Activated T-helper 17 cell treated with anti-CD3 and anti-CD28 coated beads, Interleukin-2, amount 50 U/mL, for 72 hours (primary cell): Measurements from ENCODE around the gene PGAM5. TPM values are rescaled to one million over a fixed set of nuclear protein-coding genes. Genes with fewer than 3 reads are reported as not detected.

ENCODE experiments used
- ATAC-seq: fragments of 150-1000 bp; cut with Tn5 transposase; replicated peaks from 2 replicates; pipeline ENCODE4 v1.10.0; 2021; ENCODE audit warnings: mild to moderate bottlenecking, moderate library complexity
- H3K27ac Mint-ChIP-seq: one replicate; pipeline ENCODE4 v1.8.0; 2022; ENCODE audit warnings: mixed read lengths
- H3K27me3 Mint-ChIP-seq: one replicate; pipeline ENCODE4 v1.8.0; 2022; ENCODE audit warnings: mixed read lengths
- H3K36me3 Mint-ChIP-seq: one replicate; pipeline ENCODE4 v1.8.0; 2022; ENCODE audit warnings: low read depth, mild to moderate bottlenecking, mixed read lengths
- H3K4me1 Mint-ChIP-seq: one replicate; pipeline ENCODE4 v1.8.0; 2022; ENCODE audit warnings: mixed read lengths
- H3K4me3 Mint-ChIP-seq: one replicate; pipeline ENCODE4 v1.8.0; 2022; ENCODE audit warnings: mild to moderate bottlenecking, mixed read lengths
- H3K9me3 Mint-ChIP-seq: one replicate; pipeline ENCODE4 v1.8.0; 2022; ENCODE audit warnings: mixed read lengths
- total RNA-seq, 2 donors: library from RNA; stranded (reverse); gene quantifications; one replicate each; pipeline ENCODE4 v1.2.3, GENCODE V29; 2022

Gene PGAM5
- total RNA-seq = 10 to 100 TPM; 38.4 to 94.7 TPM

- Mint-ChIP-seq H3K27ac (peak within 1 kb of the TSS; percentile 88), H3K9me3 (peaks cover 5% of the 10 kb centered on the region), H3K36me3 (peaks cover 30% of the 10 kb centered on the region), H3K4me1 (peaks cover 5% of the 10 kb centered on the region), H3K27me3 (no peaks in the 10 kb centered on the region), H3K4me3 (peak within 1 kb of the TSS; percentile 91)
- peak; percentile 94 for ATAC-seq
Observed at GRCh38 chr12:132710405-132711079, at the start of gene PGAM5. Gene PGAM5, plus strand, starts transcription at chr12:132710842. Its CDS starts 35 bp downstream, at chr12:132710877.

- Mint-ChIP-seq H3K36me3 (peaks cover 100% of the 10 kb centered on the region), H3K9me3 (no peaks in the 10 kb centered on the region), H3K4me1 (no peaks in the 10 kb centered on the region), H3K27me3 (no peaks in the 10 kb centered on the region), H3K4me3 (no peak overlapping the region), H3K27ac (no peak overlapping the region)
- no peak for ATAC-seq
Observed at GRCh38 chr12:132660996-132661395, 49.6 kb upstream of the PGAM5 start.

GRCh38 chr12:132661972-132662371, 48.7 kb upstream of the PGAM5 start:
- Mint-ChIP-seq H3K4me3 (no peak overlapping the region), H3K27me3 (no peaks in the 10 kb centered on the region), H3K4me1 (no peaks in the 10 kb centered on the region), H3K27ac (no peak overlapping the region), H3K9me3 (no peaks in the 10 kb centered on the region), H3K36me3 (peaks cover 100% of the 10 kb centered on the region)
- no peak for ATAC-seq

- Mint-ChIP-seq H3K4me1 (no peaks in the 10 kb centered on the region), H3K27me3 (no peaks in the 10 kb centered on the region), H3K9me3 (no peaks in the 10 kb centered on the region), H3K27ac (no peak overlapping the region), H3K4me3 (no peak overlapping the region), H3K36me3 (peaks cover 100% of the 10 kb centered on the region)
- no peak for ATAC-seq
Observed at GRCh38 chr12:132662901-132663755, 47.5 kb upstream of the PGAM5 start.

GRCh38 chr12:132664206-132665148, 46.2 kb upstream of the PGAM5 start:
- no peak for ATAC-seq
- no peak overlapping the region for H3K27ac Mint-ChIP-seq
- no peak overlapping the region for H3K4me3 Mint-ChIP-seq
- H3K36me3 Mint-ChIP-seq = peaks cover 100% of the 10 kb centered on the region
- no peaks in the 10 kb centered on the region for H3K4me1 Mint-ChIP-seq
- no peaks in the 10 kb centered on the region for H3K9me3 Mint-ChIP-seq
- no peaks in the 10 kb centered on the region for H3K27me3 Mint-ChIP-seq

- Mint-ChIP-seq H3K4me3 (no peak overlapping the region), H3K4me1 (no peaks in the 10 kb centered on the region), H3K36me3 (peaks cover 100% of the 10 kb centered on the region), H3K27ac (no peak overlapping the region), H3K9me3 (no peaks in the 10 kb centered on the region), H3K27me3 (no peaks in the 10 kb centered on the region)
- no peak for ATAC-seq
Observed at GRCh38 chr12:132665149-132665491, 45.5 kb upstream of the PGAM5 start.

GRCh38 chr12:132665794-132666193, 44.8 kb upstream of the PGAM5 start:
- no peak for ATAC-seq
- no peak overlapping the region for H3K27ac Mint-ChIP-seq
- H3K36me3 Mint-ChIP-seq = peaks cover 97% of the 10 kb centered on the region
- H3K4me3 Mint-ChIP-seq = no peak overlapping the region
- H3K4me1 Mint-ChIP-seq = no peaks in the 10 kb centered on the region
- no peaks in the 10 kb centered on the region for H3K9me3 Mint-ChIP-seq
- H3K27me3 Mint-ChIP-seq = no peaks in the 10 kb centered on the region

- ATAC-seq = no peak
- H3K27ac Mint-ChIP-seq = no peak overlapping the region
- H3K27me3 Mint-ChIP-seq = no peaks in the 10 kb centered on the region
- no peaks in the 10 kb centered on the region for H3K9me3 Mint-ChIP-seq
- no peak overlapping the region for H3K4me3 Mint-ChIP-seq
- H3K36me3 Mint-ChIP-seq = peaks cover 97% of the 10 kb centered on the region
- H3K4me1 Mint-ChIP-seq = peaks cover 3% of the 10 kb centered on the region
Observed at GRCh38 chr12:132668191-132669088, 42.2 kb upstream of the PGAM5 start.

GRCh38 chr12:132669166-132669879, 41.3 kb upstream of the PGAM5 start:
- H3K4me1 Mint-ChIP-seq = peaks cover 3% of the 10 kb centered on the region
- peaks cover 97% of the 10 kb centered on the region for H3K36me3 Mint-ChIP-seq
- ATAC-seq = no peak
- no peak overlapping the region for H3K4me3 Mint-ChIP-seq
- no peaks in the 10 kb centered on the region for H3K27me3 Mint-ChIP-seq
- no peak overlapping the region for H3K27ac Mint-ChIP-seq
- no peaks in the 10 kb centered on the region for H3K9me3 Mint-ChIP-seq

GRCh38 chr12:132672116-132672515, 38.5 kb upstream of the PGAM5 start:
- H3K4me3 Mint-ChIP-seq = no peak overlapping the region
- peak overlapping the region; percentile 72 for H3K27ac Mint-ChIP-seq
- H3K36me3 Mint-ChIP-seq = peaks cover 97% of the 10 kb centered on the region
- H3K4me1 Mint-ChIP-seq = peaks cover 3% of the 10 kb centered on the region
- ATAC-seq = no peak
- H3K27me3 Mint-ChIP-seq = no peaks in the 10 kb centered on the region
- H3K9me3 Mint-ChIP-seq = no peaks in the 10 kb centered on the region

- no peak overlapping the region for H3K4me3 Mint-ChIP-seq
- peak overlapping the region; percentile 63 for H3K27ac Mint-ChIP-seq
- no peak for ATAC-seq
- no peaks in the 10 kb centered on the region for H3K27me3 Mint-ChIP-seq
- no peaks in the 10 kb centered on the region for H3K9me3 Mint-ChIP-seq
- peaks cover 3% of the 10 kb centered on the region for H3K4me1 Mint-ChIP-seq
- peaks cover 97% of the 10 kb centered on the region for H3K36me3 Mint-ChIP-seq
Observed at GRCh38 chr12:132672678-132673077, 38.0 kb upstream of the PGAM5 start.

- H3K27ac Mint-ChIP-seq = peak overlapping the region; percentile 63
Observed at GRCh38 chr12:132673288-132674179, 37.1 kb upstream of the PGAM5 start.

More at GRCh38 chr12:132673288-132674179, 37.1 kb upstream of the PGAM5 start:
- H3K4me1 Mint-ChIP-seq = peaks cover 3% of the 10 kb centered on the region
- H3K27me3 Mint-ChIP-seq = no peaks in the 10 kb centered on the region
- peaks cover 97% of the 10 kb centered on the region for H3K36me3 Mint-ChIP-seq
- H3K9me3 Mint-ChIP-seq = no peaks in the 10 kb centered on the region
- no peak overlapping the region for H3K4me3 Mint-ChIP-seq
- ATAC-seq = no peak
